Muscle layer of duodenum (tissue), 2 donors: ENCODE results near the gene RAB1B.
"Not testable (repeated sequence)": the region's sequence is repeated elsewhere in the genome, so short reads cannot be mapped to it uniquely, and the experiment has no call there.

ENCODE experiments used
- H3K27ac ChIP-seq: one replicate; pipeline ENCODE4 v1.7.0; 2013; ENCODE audit warnings: mild to moderate bottlenecking, low read length
- H3K27me3 ChIP-seq: one replicate; pipeline ENCODE4 v1.7.0; 2013; ENCODE audit warnings: low read depth, mild to moderate bottlenecking, control low read depth, low read length
- H3K36me3 ChIP-seq, 2 donors: one replicate each; pipeline ENCODE4 v1.7.0; 2013; ENCODE audit warnings: low read length in 2 of 2, control low read depth in 1 of 2, mild to moderate bottlenecking in 1 of 2; ENCODE audit not compliant: insufficient read depth in 2 of 2, control insufficient read depth in 1 of 2
- H3K4me1 ChIP-seq, 2 donors: one replicate each; pipeline ENCODE4 v1.7.0; 2013; ENCODE audit warnings: low read length in 2 of 2, mild to moderate bottlenecking in 2 of 2, control low read depth in 1 of 2, moderate library complexity in 1 of 2; ENCODE audit not compliant: insufficient read depth in 2 of 2, control insufficient read depth in 1 of 2
- H3K4me3 ChIP-seq, 2 donors: one replicate each; pipeline ENCODE4 v1.7.0; 2013; ENCODE audit warnings: low read length in 2 of 2, low read depth in 1 of 2, mild to moderate bottlenecking in 1 of 2
- H3K9me3 ChIP-seq, 2 donors: one replicate each; pipeline ENCODE4 v1.7.0; 2013; ENCODE audit warnings: low read length in 2 of 2, control low read depth in 1 of 2, mild to moderate bottlenecking in 1 of 2; ENCODE audit not compliant: control insufficient read depth in 1 of 2
- donor health status: healthy.

The RAB1B gene

DNA sequence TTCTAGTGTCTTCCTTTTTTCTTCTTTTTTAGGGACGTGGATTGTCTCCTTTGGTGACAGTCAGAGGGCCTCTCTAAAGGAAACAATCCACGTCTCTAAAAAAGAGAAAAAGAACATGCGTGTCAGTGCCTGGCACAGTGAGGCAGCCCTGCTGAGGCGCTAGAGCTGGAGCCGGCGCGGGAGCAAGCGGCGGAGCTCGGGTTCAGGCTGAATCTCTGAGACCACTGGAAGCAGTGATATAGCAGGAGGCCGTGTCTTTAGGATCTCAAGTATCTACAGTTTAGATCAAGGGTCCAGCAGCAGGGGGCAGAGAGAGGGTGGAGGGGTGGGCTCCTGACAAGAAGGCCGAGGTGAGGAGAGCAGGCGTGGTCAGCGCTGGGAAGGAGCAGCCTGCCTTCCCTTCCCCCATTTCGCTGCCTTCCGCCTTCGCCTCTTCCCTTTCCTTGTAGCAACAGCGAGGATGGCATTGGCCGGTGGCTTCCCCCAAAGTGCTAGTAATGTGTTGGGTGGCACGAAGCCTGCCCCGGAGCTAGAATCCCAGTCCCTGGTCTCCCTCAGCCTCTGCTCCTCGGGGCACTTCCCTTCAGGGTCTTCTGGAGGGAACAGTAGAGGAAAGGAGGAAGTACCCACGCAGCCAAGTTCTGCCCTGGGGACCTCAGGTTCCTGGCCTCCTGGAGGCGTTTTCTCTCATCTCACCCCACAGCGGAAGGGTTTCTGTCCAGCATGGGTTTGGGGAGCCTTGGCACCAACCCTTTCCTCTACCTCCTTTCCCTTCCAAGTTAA lies 28.2 kb upstream of the RAB1B start:
- Histone ChIP-seq H3K9me3 (no peaks in the 10 kb centered on the region), H3K27ac (no peak overlapping the region), H3K4me1 (no peaks in the 10 kb centered on the region), H3K36me3 (peaks cover 49 to 80% of the 10 kb centered on the region in 2 donors), H3K4me3 (no peak overlapping the region), H3K27me3 (no peaks in the 10 kb centered on the region)

DNA sequence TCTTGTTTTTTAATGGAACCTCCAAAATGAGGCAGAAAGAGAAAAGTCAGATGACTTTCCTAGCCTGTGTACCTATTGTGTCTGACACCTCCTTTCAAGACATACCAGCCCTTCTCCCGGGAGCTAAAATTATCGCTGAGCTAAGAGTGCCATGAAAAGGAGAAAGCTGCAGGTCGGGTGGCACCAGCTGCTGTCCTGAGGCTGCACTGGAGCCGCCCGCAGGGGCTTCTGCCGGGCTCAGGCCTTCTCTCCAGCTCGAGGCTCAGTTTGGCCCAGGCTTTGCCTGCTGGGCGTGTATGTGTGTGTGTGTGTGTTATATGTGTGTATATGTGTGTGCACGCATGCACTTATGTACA lies 27.7 kb upstream of the RAB1B start:
- Histone ChIP-seq H3K27me3 (no peaks in the 10 kb centered on the region), H3K4me3 (no peak overlapping the region), H3K9me3 (no peaks in the 10 kb centered on the region), H3K4me1 (no peaks in the 10 kb centered on the region), H3K36me3 (peaks cover 43 to 75% of the 10 kb centered on the region in 2 donors), H3K27ac (no peak overlapping the region)

GRCh38 chr11:66242095-66242765 lies 26.2 kb upstream of the RAB1B start:
- no peaks in the 10 kb centered on the region for H3K27me3 ChIP-seq
- peaks cover 37 to 68% of the 10 kb centered on the region in 2 donors for H3K36me3 ChIP-seq
- no peaks in the 10 kb centered on the region for H3K4me1 ChIP-seq
- no peaks in the 10 kb centered on the region for H3K9me3 ChIP-seq
- no peak overlapping the region for H3K4me3 ChIP-seq
- no peak overlapping the region for H3K27ac ChIP-seq

DNA sequence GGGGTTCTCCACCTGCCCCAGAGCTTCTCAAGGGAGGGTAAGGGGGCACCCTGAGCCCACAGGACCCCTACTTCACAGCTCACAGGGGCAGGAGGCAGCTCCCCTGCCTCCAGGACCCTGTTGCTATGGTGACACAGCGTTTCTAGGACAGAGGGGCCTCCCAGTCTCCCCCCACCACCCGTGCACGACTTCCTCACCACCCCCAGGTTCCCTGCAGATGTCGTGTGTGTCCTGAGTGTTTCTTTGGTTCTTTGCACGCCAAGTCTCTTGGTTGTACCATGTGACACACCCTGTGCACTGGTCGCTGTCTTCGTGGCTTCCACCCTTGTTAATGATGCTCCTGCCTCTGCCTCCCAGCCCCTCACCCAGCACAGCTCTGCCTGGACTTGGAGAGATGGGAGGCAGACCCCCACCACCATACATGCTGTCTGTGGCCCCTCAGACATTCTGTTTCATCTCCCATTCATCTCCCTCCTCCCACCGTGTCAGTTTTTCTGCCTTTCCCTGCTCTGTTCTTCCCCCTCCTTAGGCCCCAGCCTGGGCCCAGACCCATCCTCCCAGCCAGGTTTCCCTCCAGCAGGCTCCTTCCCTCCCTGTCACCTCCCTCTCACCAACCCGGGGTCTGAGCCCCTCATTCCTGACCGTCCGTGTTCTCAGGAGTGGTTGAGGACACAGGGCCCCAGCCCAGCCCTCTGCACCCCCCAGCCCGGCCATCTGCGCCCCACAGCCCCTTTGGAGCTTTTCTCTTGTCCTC lies 24.5 kb upstream of the RAB1B start:
- Histone ChIP-seq H3K27ac (no peak overlapping the region), H3K4me3 (no peak overlapping the region), H3K36me3 (peaks cover 33 to 56% of the 10 kb centered on the region in 2 donors), H3K4me1 (no peaks in the 10 kb centered on the region), H3K9me3 (no peaks in the 10 kb centered on the region), H3K27me3 (no peaks in the 10 kb centered on the region)

- Histone ChIP-seq H3K27me3 (no peaks in the 10 kb centered on the region), H3K4me1 (no peaks in the 10 kb centered on the region), H3K27ac (no peak overlapping the region), H3K9me3 (no peaks in the 10 kb centered on the region), H3K4me3 (no peak overlapping the region), H3K36me3 (peaks cover 12 to 24% of the 10 kb centered on the region in 2 donors)
Measured at GRCh38 chr11:66247295-66247694, 21.1 kb upstream of the RAB1B start.

DNA sequence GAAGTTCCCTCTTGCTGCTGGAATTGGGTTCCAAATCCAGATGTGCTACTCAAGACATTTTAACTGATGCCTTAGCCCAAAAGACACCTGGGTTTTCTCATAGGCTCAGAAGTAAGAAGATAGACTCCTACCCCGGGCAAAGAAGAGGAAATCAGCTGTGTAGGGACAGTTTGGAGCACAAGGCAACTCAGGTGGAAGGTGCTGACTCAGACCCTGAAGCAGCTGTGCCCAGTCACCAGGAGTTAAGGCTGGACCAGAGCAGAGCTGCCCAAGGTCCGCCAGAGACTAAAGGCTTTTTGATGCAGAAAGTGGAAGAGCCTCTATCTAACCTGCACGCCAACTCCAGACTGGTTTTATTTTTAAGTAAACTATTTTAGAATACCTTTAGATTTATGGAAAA lies 20.6 kb upstream of the RAB1B start:
- no peak overlapping the region for H3K27ac ChIP-seq
- H3K4me1 ChIP-seq = no peaks in the 10 kb centered on the region
- peaks cover 12 to 19% of the 10 kb centered on the region in 2 donors for H3K36me3 ChIP-seq

DNA sequence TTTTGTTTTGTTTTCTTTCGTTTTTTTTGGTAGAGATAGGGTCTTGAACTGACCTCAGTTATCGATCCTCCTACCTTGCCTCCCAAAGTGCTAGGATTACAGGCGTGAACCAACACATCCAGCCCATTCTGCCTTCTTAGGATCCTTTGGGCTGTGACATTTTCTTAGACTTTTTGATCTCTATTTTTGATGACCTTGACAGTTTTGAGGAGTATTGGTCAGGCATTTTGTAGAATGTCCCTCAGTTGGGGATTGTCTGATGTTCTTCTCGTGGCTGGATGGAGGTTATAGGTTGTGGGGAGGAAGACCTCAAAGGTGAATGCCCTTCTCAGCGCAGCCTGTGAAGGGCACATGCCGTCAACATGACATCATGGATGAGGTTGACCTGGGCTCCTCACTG lies 19.5 kb upstream of the RAB1B start:
- H3K27ac ChIP-seq = no peak overlapping the region
- H3K4me3 ChIP-seq = no peak overlapping the region
- peaks cover 8 to 9% of the 10 kb centered on the region in 2 donors for H3K36me3 ChIP-seq
- no peaks in the 10 kb centered on the region for H3K9me3 ChIP-seq
- H3K27me3 ChIP-seq = no peaks in the 10 kb centered on the region
- H3K4me1 ChIP-seq = no peaks in the 10 kb centered on the region

More for the DNA sequence above, 20.6 kb upstream of the RAB1B start:
- H3K9me3 ChIP-seq = no peaks in the 10 kb centered on the region
- no peaks in the 10 kb centered on the region for H3K27me3 ChIP-seq
- H3K4me3 ChIP-seq = no peak overlapping the region

DNA sequence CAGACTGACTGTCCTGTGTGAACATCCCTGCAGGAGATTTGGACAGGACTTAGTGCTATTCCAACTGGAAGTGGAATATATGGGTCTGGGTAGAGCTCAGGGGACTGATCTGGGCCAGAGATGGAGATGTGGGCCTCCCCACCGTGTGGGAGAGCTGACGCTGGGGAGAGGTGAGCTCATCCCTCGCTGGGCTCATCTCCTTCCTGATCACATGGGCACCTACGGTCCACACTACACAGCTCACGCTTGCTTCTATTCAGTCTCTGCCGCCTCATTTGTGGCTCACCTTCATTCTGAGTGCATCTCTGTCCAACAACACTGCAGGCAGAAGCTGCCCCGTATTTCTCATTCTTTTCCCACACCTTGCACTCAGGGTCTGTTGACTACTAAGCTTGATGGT lies 16.6 kb upstream of the RAB1B start:
- Histone ChIP-seq H3K27ac (no peak overlapping the region), H3K4me3 (no peak overlapping the region), H3K9me3 (no peaks in the 10 kb centered on the region), H3K36me3 (peaks cover 0 to 3% of the 10 kb centered on the region in 2 donors), H3K27me3 (no peaks in the 10 kb centered on the region), H3K4me1 (peaks cover 0 to 4% of the 10 kb centered on the region in 2 donors)

DNA sequence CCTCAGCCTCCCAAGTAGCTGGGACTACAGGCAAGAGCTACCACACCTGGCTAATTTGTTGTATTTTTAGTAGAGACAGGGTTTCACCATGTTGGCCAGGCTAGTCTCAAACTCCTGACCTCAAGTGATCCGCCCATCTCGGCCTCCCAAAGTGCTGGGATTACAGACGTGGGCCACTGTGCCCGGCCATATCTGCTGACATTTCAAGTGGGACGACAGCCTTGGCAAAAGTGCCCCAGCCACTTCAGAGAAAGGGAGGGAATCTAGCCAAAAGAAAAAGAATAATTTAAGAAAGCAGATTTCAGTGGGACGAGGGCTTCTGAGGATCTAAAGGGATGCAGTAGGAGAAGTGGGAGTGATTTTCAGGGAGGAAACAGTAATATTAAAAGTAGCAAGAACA lies 15.4 kb upstream of the RAB1B start:
- H3K27me3 ChIP-seq, H3K4me1 ChIP-seq, H3K4me3 ChIP-seq, H3K9me3 ChIP-seq, H3K36me3 ChIP-seq, H3K27ac ChIP-seq: not testable (repeated sequence)

- H3K27me3 ChIP-seq = no peaks in the 10 kb centered on the region
- no peaks in the 10 kb centered on the region for H3K9me3 ChIP-seq
- H3K4me3 ChIP-seq = peak overlapping the region; percentile 68 to 98
- peaks cover 0 to 18% of the 10 kb centered on the region in 2 donors for H3K4me1 ChIP-seq
- H3K36me3 ChIP-seq = peaks cover 9 to 26% of the 10 kb centered on the region in 2 donors
- H3K27ac ChIP-seq = peak overlapping the region; percentile 20
Measured at GRCh38 chr11:66258473-66258893, 10.0 kb upstream of the RAB1B start.

- Histone ChIP-seq H3K9me3 (no peaks in the 10 kb centered on the region), H3K27ac (no peak overlapping the region), H3K36me3 (peaks cover 9 to 33% of the 10 kb centered on the region in 2 donors), H3K4me3 (no peak overlapping the region), H3K27me3 (no peaks in the 10 kb centered on the region), H3K4me1 (peaks cover 0 to 18% of the 10 kb centered on the region in 2 donors)
Measured at GRCh38 chr11:66259225-66259624, 9.2 kb upstream of the RAB1B start.
